K562 (cell line): Measurements from ENCODE around the gene ZNF239. TPM values are rescaled to one million over a fixed set of nuclear protein-coding genes. Genes with fewer than 3 reads are reported as not detected.
A peak's percentile ranks its signal among the peaks of the same experiment; 100 is the strongest.

ENCODE experiments used
- ESRRB ChIP-seq: fragments of 250-450 bp; sonication (Bioruptor Pico); IDR thresholded peaks from 2 replicates; pipeline ENCODE4 v1.5.0; 2020; ENCODE audit warnings: mild to moderate bottlenecking, moderate library complexity, borderline replicate concordance
- EZH2 ChIP-seq: IDR thresholded peaks from 2 replicates; pipeline ENCODE4 v1.6.1; 2012; ENCODE audit warnings: low read depth, mild to moderate bottlenecking, inconsistent platforms, low read length, borderline replicate concordance
- FOS ChIP-seq: IDR thresholded peaks from 3 replicates; pipeline ENCODE4 v1.6.1; 2011; ENCODE audit not compliant: insufficient read length; ENCODE audit errors: extremely low read depth
- FOXM1 ChIP-seq, 2 experiments: fragments of 450-650 bp in 1 of 2; sonication (generic) in 1 of 2; formaldehyde crosslinking in 1 of 2; IDR thresholded peaks; 2 replicates each; pipeline versions ENCODE4 v1.6.1 to v1.9.0; 2017 to 2022; ENCODE audit warnings: low read depth in 2 of 2, mild to moderate bottlenecking in 2 of 2, missing genetic modification reagents in 1 of 2, moderate library complexity in 1 of 2
- GATAD2B ChIP-seq: fragments of 450-650 bp; IDR thresholded peaks from 2 replicates; pipeline ENCODE4 v1.6.1; 2017; ENCODE audit warnings: mild to moderate bottlenecking, borderline replicate concordance
- RFX7 ChIP-seq: fragments of 250-450 bp; sonication (Bioruptor Pico); IDR thresholded peaks from 2 replicates; pipeline ENCODE4 v1.5.1; 2021; ENCODE audit warnings: mild to moderate bottlenecking
- SP2 ChIP-seq: IDR thresholded peaks from 2 replicates; pipeline ENCODE4 v1.6.1; 2011; ENCODE audit warnings: mild to moderate bottlenecking, low read depth, low read length, moderate library complexity; ENCODE audit not compliant: poor library complexity, severe bottlenecking; ENCODE audit errors: extremely low read depth
- SRSF1 ChIP-seq: fragments of 200-400 bp; formaldehyde crosslinking; IDR thresholded peaks from 2 replicates; pipeline ENCODE4 v1.6.1; 2017; ENCODE audit warnings: mild to moderate bottlenecking, low read depth, low read length, moderate library complexity
- ZNF133 ChIP-seq: fragments of 250-450 bp; sonication (Bioruptor Pico); IDR thresholded peaks from 2 replicates; pipeline ENCODE4 v1.4.0; 2020; ENCODE audit warnings: mild to moderate bottlenecking
- ZNF644 ChIP-seq: fragments of 200-800 bp; sonication (Bioruptor generic); IDR thresholded peaks from 2 replicates; pipeline ENCODE4 v1.6.1; 2016; ENCODE audit warnings: low read depth, missing genetic modification characterization, missing compliant biosample characterization
- polyA plus RNA-seq, 8 experiments: library from polyadenylated mRNA; depleted of rRNA in 4 of 8; stranded (reverse) in 5 of 8; unstranded in 3 of 8; fragments of >200 nt; fragmentation: Nextera tagmentation in 2 of 8; fragmentation: Illumina TruSeq in 1 of 8; extraction: Ambion mirVana in 2 of 8; extraction: Trizol in 1 of 8; gene quantifications; 2 replicates each; pipeline versions ENCODE4 v1.2.1 to v1.2.3, GENCODE V29; 2011 to 2014; ENCODE audit warnings: inconsistent platforms in 1 of 8, missing spikeins in 1 of 8
- total RNA-seq, 7 experiments: library from RNA; depleted of rRNA in 6 of 7; stranded (reverse); fragments of >200 nt in 6 of 7; fragmentation: Illumina TruSeq in 2 of 7; extraction: Trizol in 2 of 7; gene quantifications; 2 replicates each; pipeline versions ENCODE4 v1.2.1 to v1.2.3, GENCODE V29; 2011 to 2021; ENCODE audit warnings: low replicate concordance in 1 of 7
- TF ChIP-seq, protein P1 (sequence below): fragments of 250-450 bp; sonication (Bioruptor Pico); IDR thresholded peaks from 2 replicates; pipeline ENCODE4 v1.5.0; 2022; ENCODE audit warnings: mild to moderate bottlenecking
- TF ChIP-seq, protein P2 (sequence below): fragments of 450-650 bp; IDR thresholded peaks from 2 replicates; pipeline ENCODE4 v1.6.1; 2017; ENCODE audit warnings: antibody characterized with exemption, mild to moderate bottlenecking
- TF ChIP-seq, protein P3 (sequence below): fragments of 450-650 bp; IDR thresholded peaks from one replicate; pipeline ENCODE4 v1.6.1; 2018; ENCODE audit warnings: mild to moderate bottlenecking, moderate library complexity; ENCODE audit not compliant: partially characterized antibody
- TF ChIP-seq, protein P4 (sequence below): sonication (generic); formaldehyde crosslinking; IDR thresholded peaks from 2 replicates; pipeline ENCODE4 v1.8.1; 2022; ENCODE audit warnings: missing genetic modification reagents
- TF ChIP-seq, protein P5 (sequence below): fragments of 450-650 bp; IDR thresholded peaks from 2 replicates; pipeline ENCODE4 v1.6.1; 2018; ENCODE audit warnings: mild to moderate bottlenecking, low read depth; ENCODE audit not compliant: partially characterized antibody

Gene ZNF239
- total and polyA plus RNA-seq, 9 of the 15 experiments (the other 6 are each of a cell fraction or from before 2014, with no cell fraction given): 13.7 to 26.7 (median 23.4) TPM

DNA sequence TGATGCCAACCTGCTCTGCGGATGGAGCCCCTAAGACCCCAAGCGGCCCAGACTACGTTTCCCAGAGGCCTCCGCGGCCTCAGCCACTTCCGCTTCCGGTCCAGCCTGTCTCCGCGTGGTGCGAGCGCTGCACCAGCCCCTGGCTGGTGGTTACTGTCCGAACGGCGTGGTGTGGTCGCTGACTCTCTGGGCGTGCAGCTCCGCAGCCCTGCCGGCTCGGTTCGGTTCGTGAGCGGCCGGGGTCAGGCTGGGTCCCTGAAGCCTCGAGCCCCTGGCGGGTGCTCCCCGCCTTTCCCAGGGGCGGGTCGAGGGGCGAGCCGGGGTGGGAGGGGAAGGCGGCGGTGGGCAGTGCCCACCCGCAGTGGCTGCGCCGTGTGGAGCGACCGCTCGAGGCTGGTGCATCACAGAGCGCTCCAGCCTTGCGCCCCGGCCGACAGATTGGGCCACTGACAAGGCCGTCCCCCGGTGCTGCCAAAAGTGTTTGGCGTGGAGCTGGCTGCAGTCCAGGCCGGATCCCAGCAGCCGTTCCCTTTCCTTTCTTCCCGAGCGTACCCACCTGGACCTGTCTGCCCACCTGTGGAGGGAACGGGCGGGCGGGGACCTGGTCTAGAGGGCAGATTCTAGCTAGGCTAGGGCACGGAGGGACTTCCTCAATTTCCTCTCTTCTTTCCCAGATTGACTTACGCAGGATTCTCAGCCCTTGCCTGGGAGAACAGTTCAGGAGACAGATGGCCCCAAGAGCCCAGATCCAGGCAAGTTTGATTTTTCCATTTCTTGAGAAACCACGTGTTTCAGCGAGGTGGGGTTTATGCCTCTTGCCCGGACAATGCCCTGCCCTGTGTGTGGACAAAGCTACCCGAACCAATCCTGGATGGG, 32.1 kb upstream of the ZNF239 start, which contains the start of gene ZNF485 (continued):
- TF ChIP-seq, protein P1, sequence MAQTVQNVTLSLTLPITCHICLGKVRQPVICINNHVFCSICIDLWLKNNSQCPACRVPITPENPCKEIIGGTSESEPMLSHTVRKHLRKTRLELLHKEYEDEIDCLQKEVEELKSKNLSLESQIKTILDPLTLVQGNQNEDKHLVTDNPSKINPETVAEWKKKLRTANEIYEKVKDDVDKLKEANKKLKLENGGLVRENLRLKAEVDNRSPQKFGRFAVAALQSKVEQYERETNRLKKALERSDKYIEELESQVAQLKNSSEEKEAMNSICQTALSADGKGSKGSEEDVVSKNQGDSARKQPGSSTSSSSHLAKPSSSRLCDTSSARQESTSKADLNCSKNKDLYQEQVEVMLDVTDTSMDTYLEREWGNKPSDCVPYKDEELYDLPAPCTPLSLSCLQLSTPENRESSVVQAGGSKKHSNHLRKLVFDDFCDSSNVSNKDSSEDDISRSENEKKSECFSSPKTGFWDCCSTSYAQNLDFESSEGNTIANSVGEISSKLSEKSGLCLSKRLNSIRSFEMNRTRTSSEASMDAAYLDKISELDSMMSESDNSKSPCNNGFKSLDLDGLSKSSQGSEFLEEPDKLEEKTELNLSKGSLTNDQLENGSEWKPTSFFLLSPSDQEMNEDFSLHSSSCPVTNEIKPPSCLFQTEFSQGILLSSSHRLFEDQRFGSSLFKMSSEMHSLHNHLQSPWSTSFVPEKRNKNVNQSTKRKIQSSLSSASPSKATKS (CRISPR knock-in tag): no peak
- TF ChIP-seq RFX7 (no peak), SRSF1 (0 out of 2 replicates have a peak, but pooled peaks have one; percentile 65), SP2 (no peak), ZNF644 (tag) (no peak; the same call in 1 of the 2 replicates), FOXM1 (IDR thresholded peaks at IDR 0.05; ENCODE audit: low read depth) (no peak), FOXM1 (CRISPR knock-in tag; IDR thresholded peaks at IDR 0.05; ENCODE audit: low read depth) (no peak), ZNF133 (no peak), GATAD2B (no peak), EZH2 (no peak), ESRRB (no peak), FOS (no peak)
- TF ChIP-seq, protein P2, sequence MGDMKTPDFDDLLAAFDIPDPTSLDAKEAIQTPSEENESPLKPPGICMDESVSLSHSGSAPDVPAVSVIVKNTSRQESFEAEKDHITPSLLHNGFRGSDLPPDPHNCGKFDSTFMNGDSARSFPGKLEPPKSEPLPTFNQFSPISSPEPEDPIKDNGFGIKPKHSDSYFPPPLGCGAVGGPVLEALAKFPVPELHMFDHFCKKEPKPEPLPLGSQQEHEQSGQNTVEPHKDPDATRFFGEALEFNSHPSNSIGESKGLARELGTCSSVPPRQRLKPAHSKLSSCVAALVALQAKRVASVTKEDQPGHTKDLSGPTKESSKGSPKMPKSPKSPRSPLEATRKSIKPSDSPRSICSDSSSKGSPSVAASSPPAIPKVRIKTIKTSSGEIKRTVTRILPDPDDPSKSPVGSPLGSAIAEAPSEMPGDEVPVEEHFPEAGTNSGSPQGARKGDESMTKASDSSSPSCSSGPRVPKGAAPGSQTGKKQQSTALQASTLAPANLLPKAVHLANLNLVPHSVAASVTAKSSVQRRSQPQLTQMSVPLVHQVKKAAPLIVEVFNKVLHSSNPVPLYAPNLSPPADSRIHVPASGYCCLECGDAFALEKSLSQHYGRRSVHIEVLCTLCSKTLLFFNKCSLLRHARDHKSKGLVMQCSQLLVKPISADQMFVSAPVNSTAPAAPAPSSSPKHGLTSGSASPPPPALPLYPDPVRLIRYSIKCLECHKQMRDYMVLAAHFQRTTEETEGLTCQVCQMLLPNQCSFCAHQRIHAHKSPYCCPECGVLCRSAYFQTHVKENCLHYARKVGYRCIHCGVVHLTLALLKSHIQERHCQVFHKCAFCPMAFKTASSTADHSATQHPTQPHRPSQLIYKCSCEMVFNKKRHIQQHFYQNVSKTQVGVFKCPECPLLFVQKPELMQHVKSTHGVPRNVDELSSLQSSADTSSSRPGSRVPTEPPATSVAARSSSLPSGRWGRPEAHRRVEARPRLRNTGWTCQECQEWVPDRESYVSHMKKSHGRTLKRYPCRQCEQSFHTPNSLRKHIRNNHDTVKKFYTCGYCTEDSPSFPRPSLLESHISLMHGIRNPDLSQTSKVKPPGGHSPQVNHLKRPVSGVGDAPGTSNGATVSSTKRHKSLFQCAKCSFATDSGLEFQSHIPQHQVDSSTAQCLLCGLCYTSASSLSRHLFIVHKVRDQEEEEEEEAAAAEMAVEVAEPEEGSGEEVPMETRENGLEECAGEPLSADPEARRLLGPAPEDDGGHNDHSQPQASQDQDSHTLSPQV: no peak
- TF ChIP-seq, protein P3, sequence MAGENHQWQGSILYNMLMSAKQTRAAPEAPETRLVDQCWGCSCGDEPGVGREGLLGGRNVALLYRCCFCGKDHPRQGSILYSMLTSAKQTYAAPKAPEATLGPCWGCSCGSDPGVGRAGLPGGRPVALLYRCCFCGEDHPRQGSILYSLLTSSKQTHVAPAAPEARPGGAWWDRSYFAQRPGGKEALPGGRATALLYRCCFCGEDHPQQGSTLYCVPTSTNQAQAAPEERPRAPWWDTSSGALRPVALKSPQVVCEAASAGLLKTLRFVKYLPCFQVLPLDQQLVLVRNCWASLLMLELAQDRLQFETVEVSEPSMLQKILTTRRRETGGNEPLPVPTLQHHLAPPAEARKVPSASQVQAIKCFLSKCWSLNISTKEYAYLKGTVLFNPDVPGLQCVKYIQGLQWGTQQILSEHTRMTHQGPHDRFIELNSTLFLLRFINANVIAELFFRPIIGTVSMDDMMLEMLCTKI: no peak
- TF ChIP-seq, protein P4, sequence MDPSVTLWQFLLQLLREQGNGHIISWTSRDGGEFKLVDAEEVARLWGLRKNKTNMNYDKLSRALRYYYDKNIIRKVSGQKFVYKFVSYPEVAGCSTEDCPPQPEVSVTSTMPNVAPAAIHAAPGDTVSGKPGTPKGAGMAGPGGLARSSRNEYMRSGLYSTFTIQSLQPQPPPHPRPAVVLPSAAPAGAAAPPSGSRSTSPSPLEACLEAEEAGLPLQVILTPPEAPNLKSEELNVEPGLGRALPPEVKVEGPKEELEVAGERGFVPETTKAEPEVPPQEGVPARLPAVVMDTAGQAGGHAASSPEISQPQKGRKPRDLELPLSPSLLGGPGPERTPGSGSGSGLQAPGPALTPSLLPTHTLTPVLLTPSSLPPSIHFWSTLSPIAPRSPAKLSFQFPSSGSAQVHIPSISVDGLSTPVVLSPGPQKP (CRISPR knock-in tag): no peak
- TF ChIP-seq, protein P5, sequence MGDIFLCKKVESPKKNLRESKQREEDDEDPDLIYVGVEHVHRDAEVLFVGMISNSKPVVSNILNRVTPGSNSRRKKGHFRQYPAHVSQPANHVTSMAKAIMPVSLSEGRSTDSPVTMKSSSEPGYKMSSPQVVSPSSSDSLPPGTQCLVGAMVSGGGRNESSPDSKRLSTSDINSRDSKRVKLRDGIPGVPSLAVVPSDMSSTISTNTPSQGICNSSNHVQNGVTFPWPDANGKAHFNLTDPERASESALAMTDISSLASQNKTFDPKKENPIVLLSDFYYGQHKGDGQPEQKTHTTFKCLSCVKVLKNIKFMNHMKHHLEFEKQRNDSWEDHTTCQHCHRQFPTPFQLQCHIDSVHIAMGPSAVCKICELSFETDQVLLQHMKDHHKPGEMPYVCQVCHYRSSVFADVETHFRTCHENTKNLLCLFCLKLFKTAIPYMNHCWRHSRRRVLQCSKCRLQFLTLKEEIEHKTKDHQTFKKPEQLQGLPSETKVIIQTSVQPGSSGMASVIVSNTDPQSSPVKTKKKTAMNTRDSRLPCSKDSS: no peak
